HepG2 (cell line): ENCODE data around the gene SVOP. TPM values are rescaled to one million over a fixed set of nuclear protein-coding genes. Genes with fewer than 3 reads are reported as not detected.

Experiments used
- HDAC2 ChIP-seq: sonication (generic); formaldehyde crosslinking; IDR thresholded peaks from 2 replicates; pipeline ENCODE4 v1.4.0; 2020; ENCODE audit warnings: missing genetic modification reagents
- HOXD1 ChIP-seq: sonication (generic); formaldehyde crosslinking; IDR thresholded peaks from 2 replicates; pipeline ENCODE4 v1.5.0; 2020; ENCODE audit warnings: missing genetic modification reagents
- KLF16 ChIP-seq, 2 experiments: sonication (generic) in 1 of 2; formaldehyde crosslinking in 1 of 2; IDR thresholded peaks; 2 replicates each; pipeline versions ENCODE4 v1.6.1 to v1.8.0; 2016 to 2023; ENCODE audit warnings: missing genetic modification reagents in 2 of 2, missing compliant biosample characterization in 1 of 2
- MIER2 ChIP-seq: IDR thresholded peaks from 2 replicates; pipeline ENCODE4 v1.6.1; 2016; ENCODE audit warnings: missing biosample characterization, missing genetic modification reagents
- NR2F1 ChIP-seq, 2 experiments: fragments of 450-650 bp in 1 of 2; formaldehyde crosslinking in 1 of 2; IDR thresholded peaks; 2 replicates each; pipeline versions ENCODE4 v1.5.0 to v1.6.1; 2016 to 2020; ENCODE audit warnings: mild to moderate bottlenecking in 1 of 2, missing compliant biosample characterization in 1 of 2, missing genetic modification reagents in 1 of 2, moderate library complexity in 1 of 2
- PRPF4 ChIP-seq: fragments of 200-400 bp; formaldehyde crosslinking; IDR thresholded peaks from 2 replicates; pipeline ENCODE4 v1.6.1; 2016; ENCODE audit warnings: low read length, low read depth; ENCODE audit not compliant: poor library complexity, severe bottlenecking
- SCMH1 ChIP-seq: sonication (generic); formaldehyde crosslinking; IDR thresholded peaks from 2 replicates; pipeline ENCODE4 v1.9.0; 2021; ENCODE audit warnings: missing genetic modification reagents, mild to moderate bottlenecking, borderline replicate concordance
- ZFX ChIP-seq: sonication (generic); formaldehyde crosslinking; IDR thresholded peaks from 2 replicates; pipeline ENCODE4 v1.4.0; 2020; ENCODE audit warnings: mild to moderate bottlenecking, low read depth, missing genetic modification reagents, moderate library complexity
- ZNF101 ChIP-seq: sonication (generic); formaldehyde crosslinking; IDR thresholded peaks from 2 replicates; pipeline ENCODE4 v1.4.0; 2020; ENCODE audit warnings: mild to moderate bottlenecking, low read depth, missing genetic modification reagents, borderline replicate concordance
- ZNF317 ChIP-seq: sonication (generic); formaldehyde crosslinking; IDR thresholded peaks from 2 replicates; pipeline ENCODE4 v1.5.0; 2020; ENCODE audit warnings: mild to moderate bottlenecking, missing genetic modification reagents
- ZNF441 ChIP-seq: sonication (generic); formaldehyde crosslinking; IDR thresholded peaks from 2 replicates; pipeline ENCODE4 v1.7.0; 2021; ENCODE audit warnings: missing genetic modification reagents, borderline replicate concordance
- ZNF605 ChIP-seq: sonication (generic); formaldehyde crosslinking; IDR thresholded peaks from 2 replicates; pipeline ENCODE4 v1.8.0; 2022; ENCODE audit warnings: mild to moderate bottlenecking, missing genetic modification reagents
- polyA plus RNA-seq, 8 experiments: library from polyadenylated mRNA; depleted of rRNA in 3 of 8; stranded (reverse) in 7 of 8; unstranded in 1 of 8; fragments of >200 nt; fragmentation: Illumina TruSeq in 4 of 8; extraction: Trizol in 4 of 8; gene quantifications; 2 replicates each; pipeline versions ENCODE4 v1.2.1 to v1.2.3, GENCODE V29; 2011 to 2016; ENCODE audit warnings: low read depth in 4 of 8, missing spikeins in 1 of 8, mixed read lengths in 1 of 8; ENCODE audit not compliant: insufficient read depth in 1 of 8
- total RNA-seq, 5 experiments: library from RNA; depleted of rRNA; stranded (reverse); fragments of >200 nt; fragmentation: Illumina TruSeq; extraction: Trizol; gene quantifications; 2 replicates each; pipeline ENCODE4 v1.2.3, GENCODE V29; 2016; ENCODE audit warnings: low read depth in 1 of 5
- TF ChIP-seq, protein P1 (sequence below): sonication (generic); formaldehyde crosslinking; IDR thresholded peaks from 2 replicates; pipeline ENCODE4 v1.8.0; 2023; ENCODE audit warnings: mild to moderate bottlenecking, missing genetic modification reagents
- TF ChIP-seq, protein P2 (sequence below): sonication (generic); formaldehyde crosslinking; IDR thresholded peaks from 2 replicates; pipeline ENCODE4 v1.8.1; 2023; ENCODE audit warnings: mild to moderate bottlenecking, missing genetic modification reagents
- TF ChIP-seq, protein P3 (sequence below): sonication (generic); IDR thresholded peaks from 2 replicates; pipeline ENCODE4 v1.6.1; 2016; ENCODE audit warnings: low read depth, borderline replicate concordance
- TF ChIP-seq, protein P4 (sequence below): sonication (generic); formaldehyde crosslinking; IDR thresholded peaks from one replicate; pipeline ENCODE4 v1.5.1; 2020; ENCODE audit warnings: mild to moderate bottlenecking, missing genetic modification reagents; ENCODE audit errors: not compliant biosample characterization

The SVOP gene
- total and polyA plus RNA-seq, 2 of the 13 experiments (the other 11 are each of a cell fraction or from before 2014, with no cell fraction given) = not detected

DNA sequence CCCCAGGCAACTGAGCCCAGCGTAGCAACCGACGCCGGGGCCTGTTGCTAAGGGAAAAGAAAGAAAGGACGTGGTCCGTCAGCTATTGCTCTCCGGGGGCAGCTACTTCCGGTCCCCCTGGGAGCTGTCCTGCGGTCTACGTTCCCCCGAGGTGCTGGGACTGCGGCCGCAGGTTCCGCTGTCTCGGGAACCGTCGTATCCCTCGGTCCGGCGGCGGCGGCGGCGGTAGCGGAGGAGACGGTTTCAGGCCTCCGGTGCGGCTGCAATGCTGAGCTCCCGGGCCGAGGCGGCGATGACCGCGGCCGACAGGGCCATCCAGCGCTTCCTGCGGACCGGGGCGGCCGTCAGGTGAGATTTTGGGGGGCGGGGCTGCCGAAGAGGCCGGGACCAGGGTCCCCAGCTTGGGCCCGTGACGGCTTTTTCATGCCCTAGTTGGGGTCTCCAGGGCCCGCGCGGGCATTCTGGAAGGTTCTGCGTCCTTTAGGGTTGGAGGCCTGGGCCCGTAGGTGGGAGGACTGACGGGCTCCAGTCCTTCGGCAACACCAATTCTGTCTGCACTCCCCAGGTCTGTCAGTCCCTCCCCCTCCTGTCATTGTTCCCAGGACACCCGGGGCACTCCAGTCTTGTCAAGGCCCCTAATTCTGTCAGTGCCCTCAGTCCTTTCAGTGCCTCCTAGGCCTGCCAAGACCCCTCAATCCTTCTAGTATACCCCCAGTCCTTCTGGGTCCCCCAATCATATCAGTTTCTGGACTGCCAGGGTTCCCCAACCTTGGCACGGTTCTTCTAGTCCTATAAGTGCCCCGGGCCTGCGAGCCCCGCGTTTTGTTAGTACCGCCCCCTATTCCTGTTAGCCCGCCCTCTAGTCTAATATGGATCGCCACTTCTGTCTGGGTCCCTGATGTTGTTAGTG, 31.8 kb upstream of the SVOP start, which contains the start of gene USP30 (continued):
- TF ChIP-seq SCMH1 (CRISPR knock-in tag) (no peak), PRPF4 (no peak), HOXD1 (peak; percentile 86; the same call in 1 of the 2 replicates), ZNF317 (peak; percentile 45; the same call in 1 of the 2 replicates), MIER2 (CRISPR knock-in tag) (peak; percentile 87), HDAC2 (peak; percentile 93), KLF16 (CRISPR knock-in tag; IDR thresholded peaks at IDR 0.05) (peak in 1 of 2 experiments; percentile 98; a peak in 2 of 4 replicates), ZNF101 (CRISPR knock-in tag) (no peak), NR2F1 (CRISPR knock-in tag; IDR thresholded peaks at IDR 0.05) (no peak), ZNF605 (CRISPR knock-in tag) (peak; percentile 55; the same call in 1 of the 2 replicates), ZNF441 (CRISPR knock-in tag) (peak; percentile 31; the same call in 1 of the 2 replicates), ZFX (CRISPR knock-in tag) (peak; percentile 89)
- TF ChIP-seq, protein P1, sequence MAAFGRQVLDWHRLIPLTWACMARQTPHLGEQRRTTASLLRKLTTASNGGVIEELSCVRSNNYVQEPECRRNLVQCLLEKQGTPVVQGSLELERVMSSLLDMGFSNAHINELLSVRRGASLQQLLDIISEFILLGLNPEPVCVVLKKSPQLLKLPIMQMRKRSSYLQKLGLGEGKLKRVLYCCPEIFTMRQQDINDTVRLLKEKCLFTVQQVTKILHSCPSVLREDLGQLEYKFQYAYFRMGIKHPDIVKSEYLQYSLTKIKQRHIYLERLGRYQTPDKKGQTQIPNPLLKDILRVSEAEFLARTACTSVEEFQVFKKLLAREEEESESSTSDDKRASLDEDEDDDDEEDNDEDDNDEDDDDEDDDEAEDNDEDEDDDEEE = no peak
- TF ChIP-seq, protein P2, sequence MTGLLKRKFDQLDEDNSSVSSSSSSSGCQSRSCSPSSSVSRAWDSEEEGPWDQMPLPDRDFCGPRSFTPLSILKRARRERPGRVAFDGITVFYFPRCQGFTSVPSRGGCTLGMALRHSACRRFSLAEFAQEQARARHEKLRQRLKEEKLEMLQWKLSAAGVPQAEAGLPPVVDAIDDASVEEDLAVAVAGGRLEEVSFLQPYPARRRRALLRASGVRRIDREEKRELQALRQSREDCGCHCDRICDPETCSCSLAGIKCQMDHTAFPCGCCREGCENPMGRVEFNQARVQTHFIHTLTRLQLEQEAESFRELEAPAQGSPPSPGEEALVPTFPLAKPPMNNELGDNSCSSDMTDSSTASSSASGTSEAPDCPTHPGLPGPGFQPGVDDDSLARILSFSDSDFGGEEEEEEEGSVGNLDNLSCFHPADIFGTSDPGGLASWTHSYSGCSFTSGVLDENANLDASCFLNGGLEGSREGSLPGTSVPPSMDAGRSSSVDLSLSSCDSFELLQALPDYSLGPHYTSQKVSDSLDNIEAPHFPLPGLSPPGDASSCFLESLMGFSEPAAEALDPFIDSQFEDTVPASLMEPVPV = peak; percentile 82
- TF ChIP-seq, protein P3, sequence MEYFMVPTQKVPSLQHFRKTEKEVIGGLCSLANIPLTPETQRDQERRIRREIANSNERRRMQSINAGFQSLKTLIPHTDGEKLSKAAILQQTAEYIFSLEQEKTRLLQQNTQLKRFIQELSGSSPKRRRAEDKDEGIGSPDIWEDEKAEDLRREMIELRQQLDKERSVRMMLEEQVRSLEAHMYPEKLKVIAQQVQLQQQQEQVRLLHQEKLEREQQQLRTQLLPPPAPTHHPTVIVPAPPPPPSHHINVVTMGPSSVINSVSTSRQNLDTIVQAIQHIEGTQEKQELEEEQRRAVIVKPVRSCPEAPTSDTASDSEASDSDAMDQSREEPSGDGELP = peak; percentile 71; the same call in 1 of the 2 replicates
- TF ChIP-seq, protein P4, sequence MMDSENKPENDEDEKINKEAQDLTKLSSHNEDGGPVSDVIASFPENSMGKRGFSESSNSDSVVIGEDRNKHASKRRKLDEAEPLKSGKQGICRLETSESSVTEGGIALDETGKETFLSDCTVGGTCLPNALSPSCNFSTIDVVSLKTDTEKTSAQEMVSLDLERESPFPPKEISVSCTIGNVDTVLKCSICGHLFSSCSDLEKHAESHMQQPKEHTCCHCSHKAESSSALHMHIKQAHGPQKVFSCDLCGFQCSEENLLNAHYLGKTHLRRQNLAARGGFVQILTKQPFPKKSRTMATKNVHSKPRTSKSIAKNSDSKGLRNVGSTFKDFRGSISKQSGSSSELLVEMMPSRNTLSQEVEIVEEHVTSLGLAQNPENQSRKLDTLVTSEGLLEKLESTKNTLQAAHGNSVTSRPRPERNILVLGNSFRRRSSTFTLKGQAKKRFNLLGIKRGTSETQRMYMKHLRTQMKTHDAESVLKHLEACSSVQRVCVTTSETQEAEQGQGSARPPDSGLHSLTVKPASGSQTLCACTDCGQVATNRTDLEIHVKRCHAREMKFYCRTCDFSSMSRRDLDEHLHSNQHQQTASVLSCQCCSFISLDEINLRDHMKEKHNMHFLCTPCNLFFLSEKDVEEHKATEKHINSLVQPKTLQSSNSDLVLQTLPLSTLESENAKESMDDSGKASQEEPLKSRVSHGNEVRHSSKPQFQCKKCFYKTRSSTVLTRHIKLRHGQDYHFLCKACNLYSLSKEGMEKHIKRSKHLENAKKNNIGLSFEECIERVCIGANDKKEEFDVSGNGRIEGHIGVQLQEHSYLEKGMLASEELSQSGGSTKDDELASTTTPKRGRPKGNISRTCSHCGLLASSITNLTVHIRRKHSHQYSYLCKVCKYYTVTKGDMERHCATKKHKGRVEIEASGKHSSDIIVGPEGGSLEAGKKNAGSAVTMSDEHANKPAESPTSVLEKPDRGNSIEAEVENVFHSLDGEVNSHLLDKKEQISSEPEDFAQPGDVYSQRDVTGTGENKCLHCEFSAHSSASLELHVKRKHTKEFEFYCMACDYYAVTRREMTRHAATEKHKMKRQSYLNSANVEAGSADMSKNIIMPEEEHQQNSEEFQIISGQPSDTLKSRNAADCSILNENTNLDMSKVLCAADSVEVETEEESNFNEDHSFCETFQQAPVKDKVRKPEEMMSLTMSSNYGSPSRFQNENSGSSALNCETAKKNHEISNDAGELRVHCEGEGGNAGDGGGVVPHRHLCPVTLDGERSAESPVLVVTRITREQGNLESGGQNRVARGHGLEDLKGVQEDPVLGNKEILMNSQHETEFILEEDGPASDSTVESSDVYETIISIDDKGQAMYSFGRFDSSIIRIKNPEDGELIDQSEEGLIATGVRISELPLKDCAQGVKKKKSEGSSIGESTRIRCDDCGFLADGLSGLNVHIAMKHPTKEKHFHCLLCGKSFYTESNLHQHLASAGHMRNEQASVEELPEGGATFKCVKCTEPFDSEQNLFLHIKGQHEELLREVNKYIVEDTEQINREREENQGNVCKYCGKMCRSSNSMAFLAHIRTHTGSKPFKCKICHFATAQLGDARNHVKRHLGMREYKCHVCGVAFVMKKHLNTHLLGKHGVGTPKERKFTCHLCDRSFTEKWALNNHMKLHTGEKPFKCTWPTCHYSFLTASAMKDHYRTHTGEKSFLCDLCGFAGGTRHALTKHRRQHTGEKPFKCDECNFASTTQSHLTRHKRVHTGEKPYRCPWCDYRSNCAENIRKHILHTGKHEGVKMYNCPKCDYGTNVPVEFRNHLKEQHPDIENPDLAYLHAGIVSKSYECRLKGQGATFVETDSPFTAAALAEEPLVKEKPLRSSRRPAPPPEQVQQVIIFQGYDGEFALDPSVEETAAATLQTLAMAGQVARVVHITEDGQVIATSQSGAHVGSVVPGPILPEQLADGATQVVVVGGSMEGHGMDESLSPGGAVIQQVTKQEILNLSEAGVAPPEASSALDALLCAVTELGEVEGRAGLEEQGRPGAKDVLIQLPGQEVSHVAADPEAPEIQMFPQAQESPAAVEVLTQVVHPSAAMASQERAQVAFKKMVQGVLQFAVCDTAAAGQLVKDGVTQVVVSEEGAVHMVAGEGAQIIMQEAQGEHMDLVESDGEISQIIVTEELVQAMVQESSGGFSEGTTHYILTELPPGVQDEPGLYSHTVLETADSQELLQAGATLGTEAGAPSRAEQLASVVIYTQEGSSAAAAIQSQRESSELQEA (CRISPR knock-in tag) = peak; percentile 71
